Measurements from ENCODE around the gene PRKD2.
"Not testable (repeated sequence)": the region's sequence is repeated elsewhere in the genome, so short reads cannot be mapped to it uniquely, and the experiment has no call there.

Gene PRKD2

DNA sequence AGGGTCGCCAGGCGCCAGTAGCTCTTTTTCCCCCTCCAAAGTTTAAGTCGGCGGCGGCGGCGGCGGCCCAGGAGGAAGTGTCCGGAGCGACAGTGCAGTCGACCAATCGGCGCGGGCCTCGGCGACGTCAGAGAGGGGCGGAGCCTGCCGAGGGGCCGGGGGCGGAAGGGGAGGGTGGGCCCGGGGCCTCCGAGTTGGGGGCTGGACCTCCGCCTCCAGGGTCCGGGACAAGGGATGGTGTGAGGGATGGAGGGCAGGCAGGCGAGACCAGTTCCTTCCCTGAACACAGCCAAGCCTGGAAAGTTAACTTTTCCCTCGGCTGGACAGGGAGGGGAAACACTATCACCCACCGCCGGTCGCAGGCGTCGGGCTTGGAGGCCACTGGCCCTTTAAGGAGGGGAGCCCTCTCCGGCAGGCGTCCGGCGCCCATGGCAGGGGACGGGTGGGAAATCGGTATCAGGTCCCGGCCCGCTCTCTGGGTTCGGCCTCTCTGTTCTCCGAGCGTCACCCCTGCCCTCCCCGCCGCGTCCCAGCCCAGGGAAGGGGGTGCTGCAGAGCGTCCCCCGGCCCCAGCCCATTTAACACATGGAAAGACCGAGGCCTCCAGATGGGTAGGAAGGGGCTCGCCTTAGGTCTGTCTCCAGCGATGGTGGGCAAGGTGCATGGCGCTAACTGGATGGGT is at the start of gene PRKD2:
Gene PRKD2, minus strand, starts transcription at position 81 of the 682 bp plus-strand sequence. CDS start 744 bp downstream, outside the sequence.
- TF ChIP-seq EZH2 (IDR thresholded peaks at IDR 0.05) (no peak), FOXP2 (optimal IDR thresholded peaks at IDR 0.05; ENCODE audit: control extremely low read depth, extremely low read length, insufficient read depth) (no peak)
- H3K9ac ChIP-seq (ENCODE audit: insufficient read length) = peak within 1 kb of the TSS; percentile 80
- peak within 1 kb of the TSS; percentile 42; the same call in 1 of the 2 replicates for H3K27ac ChIP-seq
- peak within 1 kb of the TSS; percentile 85 for H3K4me3 ChIP-seq
- peaks cover 19% of the 10 kb centered on the region; the same call in 1 of the 2 replicates for H3K36me3 ChIP-seq (ENCODE audit: insufficient read depth, low read length)
- H3K9me3 ChIP-seq (ENCODE audit: low read depth, low read length) = no peaks in the 10 kb centered on the region
- no peak for DNase-seq (ENCODE audit: low read depth, low spot score)

DNA sequence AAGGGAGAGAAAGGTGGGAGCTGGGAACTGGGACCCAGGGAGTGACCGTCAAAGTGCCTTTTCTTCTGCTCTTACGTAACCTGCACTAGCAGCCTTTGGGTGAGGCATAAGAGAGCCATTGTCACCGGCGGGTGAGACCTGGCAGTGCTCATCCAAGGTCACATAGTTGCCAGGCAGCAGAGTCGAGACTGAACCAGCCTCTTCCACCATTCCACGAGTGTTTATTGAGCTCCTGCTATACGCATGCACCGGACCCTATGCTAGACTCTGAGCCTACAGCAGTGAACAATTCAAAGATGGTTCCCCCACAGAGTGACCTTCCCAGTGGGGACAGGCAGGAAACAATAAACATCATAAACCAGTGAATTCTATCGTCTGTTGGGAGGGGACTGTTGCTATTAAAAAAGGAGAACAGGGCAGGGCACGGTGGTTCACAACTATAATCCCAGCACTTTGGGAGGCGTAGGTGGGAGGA is 47.9 kb upstream of the PRKD2 start:
- DNase-seq (ENCODE audit: low read depth, low spot score) = no peak
- no peak overlapping the region for H3K27ac ChIP-seq
- TF ChIP-seq EZH2 (IDR thresholded peaks at IDR 0.05) (no peak), POLR2AphosphoS5 (IDR thresholded peaks at IDR 0.05; ENCODE audit: borderline replicate concordance, low read depth, low read length) (no peak), FOXP2 (optimal IDR thresholded peaks at IDR 0.05; ENCODE audit: control extremely low read depth, extremely low read length, insufficient read depth) (no peak)

DNA sequence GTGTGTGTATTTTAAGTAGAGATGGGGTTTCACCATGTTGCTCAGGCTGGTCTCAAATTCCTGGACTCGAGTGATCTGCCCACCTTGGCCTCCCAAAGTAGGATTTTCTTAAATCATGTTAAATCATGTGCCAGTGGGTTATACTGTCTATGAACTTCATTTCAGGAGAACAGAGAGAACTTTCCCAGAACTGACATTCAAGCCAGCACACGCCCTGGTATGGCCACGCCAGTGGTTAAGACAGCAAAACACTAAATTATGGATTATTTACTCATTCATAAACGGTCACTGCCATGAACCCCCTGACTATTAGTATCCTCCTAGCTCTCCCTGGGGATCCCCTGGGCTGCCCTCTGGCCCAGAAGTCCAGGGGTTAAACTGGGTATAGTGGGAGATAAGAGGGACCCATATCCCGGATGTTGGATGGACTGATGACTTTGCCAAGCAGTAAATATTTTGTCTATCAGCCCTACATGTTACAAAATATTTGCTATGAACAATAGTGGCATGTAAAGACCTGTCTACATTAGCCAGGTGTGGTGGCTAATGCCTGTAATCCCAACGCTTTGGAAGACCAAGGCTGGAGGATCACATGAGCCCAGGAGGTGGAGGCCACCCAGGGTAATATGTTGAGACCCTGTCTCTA is 45.5 kb upstream of the PRKD2 start:
- no peak for DNase-seq (ENCODE audit: low read depth, low spot score)
- Histone ChIP-seq H3K36me3 (ENCODE audit: insufficient read depth, low read length) (no peaks in the 10 kb centered on the region), H3K27ac (no peak overlapping the region), H3K4me3 (no peak overlapping the region), H3K9me3 (ENCODE audit: low read depth, low read length) (no peaks in the 10 kb centered on the region), H3K9ac (ENCODE audit: insufficient read length) (no peak overlapping the region)
- TF ChIP-seq EZH2 (IDR thresholded peaks at IDR 0.05) = no peak
- no peak for TF ChIP-seq FOXP2 (optimal IDR thresholded peaks at IDR 0.05; ENCODE audit: control extremely low read depth, extremely low read length, insufficient read depth)
- no peak for TF ChIP-seq POLR2AphosphoS5 (IDR thresholded peaks at IDR 0.05; ENCODE audit: borderline replicate concordance, low read depth, low read length)

More for the DNA sequence above, 47.9 kb upstream of the PRKD2 start:
- Histone ChIP-seq H3K36me3 (ENCODE audit: insufficient read depth, low read length) (no peaks in the 10 kb centered on the region), H3K9me3 (ENCODE audit: low read depth, low read length) (no peaks in the 10 kb centered on the region), H3K9ac (ENCODE audit: insufficient read length) (no peak overlapping the region), H3K4me3 (no peak overlapping the region)

DNA sequence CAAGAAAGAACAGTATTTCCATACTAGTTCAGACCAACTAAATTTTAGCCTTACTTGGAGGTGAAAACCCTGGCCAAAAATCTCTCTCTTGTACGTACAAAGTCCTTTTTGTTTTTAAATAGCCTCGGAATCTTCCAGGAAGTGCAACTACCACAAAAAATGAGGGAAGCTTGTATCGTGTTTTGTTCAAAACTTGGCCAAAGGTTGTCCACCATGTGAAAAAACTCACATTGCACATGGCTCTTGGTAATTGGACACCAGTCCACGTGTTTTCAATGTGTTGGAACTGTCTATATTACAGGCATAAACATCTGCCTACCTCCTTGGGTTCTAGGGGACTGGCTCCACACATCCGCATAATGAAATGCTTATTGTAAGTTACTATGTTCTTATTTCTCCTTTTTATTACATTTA is 44.5 kb upstream of the PRKD2 start:
- no peak for TF ChIP-seq POLR2AphosphoS5 (IDR thresholded peaks at IDR 0.05; ENCODE audit: borderline replicate concordance, low read depth, low read length)
- no peak for TF ChIP-seq EZH2 (IDR thresholded peaks at IDR 0.05)
- no peak for TF ChIP-seq FOXP2 (optimal IDR thresholded peaks at IDR 0.05; ENCODE audit: control extremely low read depth, extremely low read length, insufficient read depth)
- no peak for DNase-seq (ENCODE audit: low read depth, low spot score)
- Histone ChIP-seq H3K9ac (ENCODE audit: insufficient read length) (no peak overlapping the region), H3K9me3 (ENCODE audit: low read depth, low read length) (no peaks in the 10 kb centered on the region), H3K27ac (no peak overlapping the region), H3K4me3 (no peak overlapping the region), H3K36me3 (ENCODE audit: insufficient read depth, low read length) (no peaks in the 10 kb centered on the region)

DNA sequence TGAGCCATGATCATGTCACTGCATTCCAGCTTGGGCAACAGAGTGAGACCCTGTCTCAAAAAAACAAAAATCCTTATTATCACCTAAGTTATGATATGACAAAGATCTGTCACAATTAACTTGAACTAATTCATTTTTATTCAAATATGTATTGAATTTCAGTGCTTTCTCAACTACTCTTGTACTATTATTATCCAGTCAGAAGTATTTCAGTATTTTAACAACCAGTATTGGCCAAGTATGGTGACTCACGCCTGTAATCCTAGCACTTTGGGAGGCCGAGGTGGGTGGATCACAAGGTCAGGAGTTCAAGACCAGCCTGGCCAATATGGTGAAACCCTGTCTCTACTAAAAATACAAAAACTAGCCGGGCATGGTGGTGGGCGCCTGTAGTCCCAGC is 44.0 kb upstream of the PRKD2 start:
- H3K27ac ChIP-seq; H3K36me3 ChIP-seq (ENCODE audit: insufficient read depth, low read length); H3K9me3 ChIP-seq (ENCODE audit: low read depth, low read length); H3K9ac ChIP-seq (ENCODE audit: insufficient read length); H3K4me3 ChIP-seq; DNase-seq (ENCODE audit: low read depth, low spot score): not testable (repeated sequence)

DNA sequence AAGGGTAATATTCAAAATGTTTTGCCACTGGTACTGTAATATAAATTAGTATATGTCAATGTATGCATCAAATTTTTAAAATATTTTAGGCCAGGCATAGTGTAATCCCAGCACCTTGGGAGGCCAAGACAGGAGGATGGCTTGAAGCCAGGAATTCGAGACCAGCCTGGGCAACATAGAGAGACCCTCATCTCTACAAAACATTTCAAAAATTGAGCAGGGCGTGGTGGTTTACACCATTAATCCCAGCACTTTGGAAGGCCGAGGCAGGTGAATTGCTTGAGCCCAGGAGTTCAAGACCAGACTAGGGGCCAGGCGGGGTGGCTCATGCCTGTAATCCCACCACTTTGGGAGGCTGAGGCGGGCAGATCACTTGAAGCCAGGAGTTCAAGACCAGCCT is 43.4 kb upstream of the PRKD2 start:
- no peak for DNase-seq (ENCODE audit: low read depth, low spot score)
- H3K27ac ChIP-seq = no peak overlapping the region
- no peaks in the 10 kb centered on the region for H3K36me3 ChIP-seq (ENCODE audit: insufficient read depth, low read length)
- H3K4me3 ChIP-seq = no peak overlapping the region
- H3K9me3 ChIP-seq (ENCODE audit: low read depth, low read length) = no peaks in the 10 kb centered on the region
- no peak overlapping the region for H3K9ac ChIP-seq (ENCODE audit: insufficient read length)
- TF ChIP-seq FOXP2 (optimal IDR thresholded peaks at IDR 0.05; ENCODE audit: control extremely low read depth, extremely low read length, insufficient read depth) (no peak), POLR2AphosphoS5 (IDR thresholded peaks at IDR 0.05; ENCODE audit: borderline replicate concordance, low read depth, low read length) (no peak), EZH2 (IDR thresholded peaks at IDR 0.05) (no peak)

DNA sequence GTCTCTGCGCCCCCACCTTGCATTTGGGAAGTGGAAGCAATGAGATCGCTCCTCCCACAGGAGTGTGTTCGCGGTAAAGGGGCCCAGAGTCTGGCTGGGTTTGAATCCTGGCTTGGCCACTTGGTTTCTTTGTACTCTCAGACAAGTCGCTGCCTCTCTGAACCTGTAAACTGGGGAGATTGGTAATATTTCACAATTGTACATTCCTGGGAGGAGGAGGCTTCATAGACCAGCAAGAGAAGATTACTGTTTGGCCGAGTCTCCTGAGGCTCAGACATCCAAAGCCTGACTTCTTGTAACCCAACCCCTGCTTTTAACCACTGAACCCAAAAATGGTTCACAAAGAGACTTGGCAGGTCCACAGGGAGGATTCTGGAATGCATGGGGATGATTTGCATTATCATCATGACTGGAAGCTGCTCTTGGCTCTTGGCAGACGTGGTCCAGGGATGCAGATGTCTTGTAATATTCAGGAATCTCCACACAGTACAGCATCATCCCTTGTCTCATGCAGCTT is 43.0 kb upstream of the PRKD2 start:
- no peak overlapping the region for H3K4me3 ChIP-seq
- no peak overlapping the region for H3K9ac ChIP-seq (ENCODE audit: insufficient read length)
- H3K9me3 ChIP-seq (ENCODE audit: low read depth, low read length) = no peaks in the 10 kb centered on the region
- H3K36me3 ChIP-seq (ENCODE audit: insufficient read depth, low read length) = no peaks in the 10 kb centered on the region
- TF ChIP-seq EZH2 (IDR thresholded peaks at IDR 0.05) = no peak
- TF ChIP-seq FOXP2 (optimal IDR thresholded peaks at IDR 0.05; ENCODE audit: control extremely low read depth, extremely low read length, insufficient read depth) = no peak
- TF ChIP-seq POLR2AphosphoS5 (IDR thresholded peaks at IDR 0.05; ENCODE audit: borderline replicate concordance, low read depth, low read length) = no peak
- no peak for DNase-seq (ENCODE audit: low read depth, low spot score)
- no peak overlapping the region for H3K27ac ChIP-seq

DNA sequence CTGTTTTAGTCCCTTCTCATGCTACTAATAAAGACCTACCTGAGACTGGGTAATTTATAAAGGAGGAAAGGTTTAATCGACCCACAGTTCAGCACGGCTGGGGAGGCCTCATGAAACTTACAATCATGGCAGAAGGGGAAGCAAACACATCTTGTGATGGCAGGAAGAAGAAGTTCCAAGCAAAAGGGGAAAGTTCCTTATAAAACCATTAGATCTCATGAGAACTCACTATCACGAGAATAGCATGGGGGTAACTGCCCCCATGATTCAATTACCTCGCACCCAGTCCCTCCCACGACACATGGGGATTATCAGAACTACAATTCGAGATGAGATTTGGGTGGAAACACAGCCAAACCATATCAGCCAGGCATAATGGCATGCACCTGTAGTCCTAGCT is 42.3 kb upstream of the PRKD2 start:
- no peaks in the 10 kb centered on the region for H3K36me3 ChIP-seq (ENCODE audit: insufficient read depth, low read length)
- no peak overlapping the region for H3K4me3 ChIP-seq
- no peak overlapping the region for H3K9ac ChIP-seq (ENCODE audit: insufficient read length)
- TF ChIP-seq POLR2AphosphoS5 (IDR thresholded peaks at IDR 0.05; ENCODE audit: borderline replicate concordance, low read depth, low read length) (no peak), FOXP2 (optimal IDR thresholded peaks at IDR 0.05; ENCODE audit: control extremely low read depth, extremely low read length, insufficient read depth) (no peak), EZH2 (IDR thresholded peaks at IDR 0.05) (no peak)
- no peak for DNase-seq (ENCODE audit: low read depth, low spot score)
- no peak overlapping the region for H3K27ac ChIP-seq
- H3K9me3 ChIP-seq (ENCODE audit: low read depth, low read length) = no peaks in the 10 kb centered on the region
